Testis (tissue), 3 donors: ENCODE data around the gene ZNF236. TPM values are rescaled to one million over a fixed set of nuclear protein-coding genes. Genes with fewer than 3 reads are reported as not detected.

Experiments used
- DNase-seq: peaks from one replicate; pipeline ENCODE4 v3.0.0-alpha.2; 2019
- H3K27ac ChIP-seq, 2 donors: fragments of 200-600 bp; sonication (generic); one replicate each; pipeline ENCODE4 v1.5.1; 2019
- H3K27me3 ChIP-seq: fragments of 200-600 bp; sonication (generic); one replicate; pipeline ENCODE4 v1.5.1; 2019
- H3K36me3 ChIP-seq: fragments of 200-600 bp; sonication (generic); one replicate; pipeline ENCODE4 v1.5.1; 2017; ENCODE audit warnings: low read depth; ENCODE audit errors: missing control alignments
- H3K4me1 ChIP-seq: fragments of 200-600 bp; sonication (generic); one replicate; pipeline ENCODE4 v1.5.1; 2019
- H3K4me3 ChIP-seq, 2 donors: fragments of 200-600 bp; sonication (generic); one replicate each; pipeline ENCODE4 v1.5.1; 2017 to 2019
- H3K9me3 ChIP-seq: fragments of 200-600 bp; sonication (generic); one replicate; pipeline ENCODE4 v1.5.1; 2017
- POLR2A ChIP-seq: fragments of 450-650 bp; IDR thresholded peaks from one replicate; pipeline ENCODE4 v1.6.1; 2017; ENCODE audit warnings: antibody characterized with exemption, mild to moderate bottlenecking, moderate library complexity
- WGBS, 2 donors: methylation state at CpG; one replicate each; pipeline ENCODE4 v1.1.5; 2018; 5-methylcytosine and 5-hydroxymethylcytosine counted together
- intact Hi-C: fragments of 100-400 bp; cut with DNase I; formaldehyde crosslinking; loops from one replicate; pipeline ENCODE4 v1.15.1; 2023; ENCODE audit warnings: low total_unique reads
- polyA plus RNA-seq: library from polyadenylated mRNA; stranded (reverse); fragments of 350-450 nt; fragmentation: Illumina TruSeq; extraction: RNeasy Lipid Tissue Mini Kit (QIAGEN cat#74804); gene quantifications from one replicate; pipeline ENCODE4 v1.2.3, GENCODE V29; 2014; ENCODE audit warnings: low read depth, low replicate concordance; ENCODE audit not compliant: insufficient read depth
- total RNA-seq, 2 donors: library from RNA; depleted of rRNA; stranded (reverse); fragments of >200 nt; gene quantifications; one replicate each; pipeline ENCODE4 v1.2.3, GENCODE V29; 2016
- TF ChIP-seq, protein P1 (sequence below), 3 experiments: fragments of 450-650 bp in 2 of 3; fragments of 200-600 bp in 1 of 3; sonication (generic) in 1 of 3; IDR thresholded peaks; one replicate each; pipeline ENCODE4 v1.5.1; 2016 to 2019; ENCODE audit warnings: antibody characterized with exemption in 3 of 3, mild to moderate bottlenecking in 2 of 3, moderate library complexity in 1 of 3

Gene ZNF236
- total and polyA plus RNA-seq, 3 donors from 2014 or later, result 19.5 to 58.2 (median 53.9) TPM

DNA sequence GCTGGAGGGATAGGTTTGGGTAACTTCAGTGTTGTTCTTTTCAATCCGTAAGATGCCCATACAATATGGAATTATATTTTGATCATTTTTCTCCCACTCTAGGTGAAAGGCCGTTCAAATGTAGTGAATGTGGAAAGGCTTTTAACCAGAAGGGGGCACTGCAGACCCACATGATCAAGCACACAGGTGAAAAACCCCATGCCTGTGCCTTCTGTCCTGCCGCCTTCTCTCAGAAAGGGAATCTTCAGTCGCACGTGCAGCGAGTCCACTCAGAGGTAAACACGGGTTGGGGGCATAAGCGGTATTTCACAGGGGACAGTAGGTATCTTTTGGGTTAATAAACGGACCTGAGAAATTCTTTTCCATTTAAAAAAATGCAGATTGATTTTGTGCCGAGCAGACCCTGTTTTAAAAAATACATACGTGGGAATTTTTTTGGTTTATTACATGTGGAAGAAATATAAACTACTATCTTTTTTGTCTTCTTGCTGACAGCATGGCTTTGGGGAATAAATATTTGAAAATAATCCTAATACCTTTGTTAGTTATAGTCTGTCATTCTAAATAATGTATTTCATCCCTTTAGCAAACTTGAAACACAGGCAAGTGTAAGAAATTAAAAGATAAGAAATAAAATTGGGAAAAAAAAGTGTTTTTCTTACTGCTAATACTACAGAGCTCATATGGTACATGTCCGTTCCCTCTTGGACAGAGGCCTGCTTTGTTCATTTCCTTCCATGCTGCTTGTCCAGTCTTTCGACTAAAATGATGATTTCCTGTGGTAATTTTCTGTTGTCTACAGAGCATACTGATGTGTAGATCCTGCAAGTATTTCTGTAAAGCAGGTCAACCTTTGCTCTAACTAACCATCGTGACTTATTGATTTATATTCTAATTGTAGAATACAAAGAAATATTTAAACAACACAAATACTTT lies 53.3 kb downstream of the ZNF236 start:
- H3K4me1 ChIP-seq, result no peaks in the 10 kb centered on the region
- H3K36me3 ChIP-seq, result no peaks in the 10 kb centered on the region
- DNase-seq, result peak; percentile 67
- no peak for TF ChIP-seq POLR2A
- TF ChIP-seq, protein P1, sequence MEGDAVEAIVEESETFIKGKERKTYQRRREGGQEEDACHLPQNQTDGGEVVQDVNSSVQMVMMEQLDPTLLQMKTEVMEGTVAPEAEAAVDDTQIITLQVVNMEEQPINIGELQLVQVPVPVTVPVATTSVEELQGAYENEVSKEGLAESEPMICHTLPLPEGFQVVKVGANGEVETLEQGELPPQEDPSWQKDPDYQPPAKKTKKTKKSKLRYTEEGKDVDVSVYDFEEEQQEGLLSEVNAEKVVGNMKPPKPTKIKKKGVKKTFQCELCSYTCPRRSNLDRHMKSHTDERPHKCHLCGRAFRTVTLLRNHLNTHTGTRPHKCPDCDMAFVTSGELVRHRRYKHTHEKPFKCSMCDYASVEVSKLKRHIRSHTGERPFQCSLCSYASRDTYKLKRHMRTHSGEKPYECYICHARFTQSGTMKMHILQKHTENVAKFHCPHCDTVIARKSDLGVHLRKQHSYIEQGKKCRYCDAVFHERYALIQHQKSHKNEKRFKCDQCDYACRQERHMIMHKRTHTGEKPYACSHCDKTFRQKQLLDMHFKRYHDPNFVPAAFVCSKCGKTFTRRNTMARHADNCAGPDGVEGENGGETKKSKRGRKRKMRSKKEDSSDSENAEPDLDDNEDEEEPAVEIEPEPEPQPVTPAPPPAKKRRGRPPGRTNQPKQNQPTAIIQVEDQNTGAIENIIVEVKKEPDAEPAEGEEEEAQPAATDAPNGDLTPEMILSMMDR (IDR thresholded peaks at IDR 0.05), result peak in 2 of 3 experiments; percentile 47 to 54
- no peaks in the 10 kb centered on the region for H3K9me3 ChIP-seq
- intact Hi-C loops, result loop anchor here (10.0 kb wide), 1 partner anchor 71 kb away; no protein-coding TSS in a partner anchor
- no peaks in the 10 kb centered on the region for H3K27me3 ChIP-seq
- H3K27ac ChIP-seq, result no peak overlapping the region
- no peak overlapping the region for H3K4me3 ChIP-seq
- 78% methylated on average over 14 of the region's 14 CpGs for WGBS, 2 donors

DNA sequence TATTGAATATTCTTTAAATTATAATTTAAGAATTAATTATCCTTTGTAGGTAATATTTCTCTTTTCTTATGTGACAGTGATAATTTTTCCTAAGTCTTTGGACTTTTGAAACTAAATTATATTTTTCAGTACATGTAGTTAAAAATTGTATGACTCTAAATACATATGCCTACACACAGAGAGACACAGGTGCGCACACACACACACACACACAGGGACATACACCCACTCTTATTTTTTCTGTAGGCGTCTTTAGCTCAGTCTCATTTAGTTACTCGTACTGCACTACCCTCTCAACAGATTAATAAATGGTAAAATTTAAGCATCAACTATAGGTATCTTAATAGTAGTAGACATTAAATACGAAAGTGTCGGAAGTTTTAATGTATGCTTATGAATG lies 56.1 kb downstream of the ZNF236 start:
- Histone ChIP-seq H3K4me3 (no peak overlapping the region), H3K4me1 (no peaks in the 10 kb centered on the region), H3K36me3 (no peaks in the 10 kb centered on the region), H3K27me3 (no peaks in the 10 kb centered on the region), H3K27ac (no peak overlapping the region), H3K9me3 (no peaks in the 10 kb centered on the region)
- intact Hi-C loops, result loop anchor here (10.0 kb wide), 1 partner anchor 74 kb away; no protein-coding TSS in a partner anchor
- no peak for TF ChIP-seq POLR2A
- TF ChIP-seq, protein P1 (IDR thresholded peaks at IDR 0.05), result no peak
- no peak for DNase-seq
- WGBS, 2 donors, result 85 to 94% methylated on average over 5 of the region's 5 CpGs

- Histone ChIP-seq H3K27ac (no peak overlapping the region), H3K4me1 (peaks cover 3% of the 10 kb centered on the region), H3K4me3 (no peak overlapping the region), H3K9me3 (no peaks in the 10 kb centered on the region), H3K27me3 (no peaks in the 10 kb centered on the region), H3K36me3 (no peaks in the 10 kb centered on the region)
- no peak for TF ChIP-seq POLR2A
- TF ChIP-seq, protein P1 (IDR thresholded peaks at IDR 0.05), result no peak
- DNase-seq, result no peak
- 95 to 97% methylated on average over 17 of the region's 17 CpGs for WGBS, 2 donors
- intact Hi-C loops, result no loop called here
These were observed 57.7 kb downstream of the ZNF236 start for GRCh38 chr18:76880026-76880425.

DNA sequence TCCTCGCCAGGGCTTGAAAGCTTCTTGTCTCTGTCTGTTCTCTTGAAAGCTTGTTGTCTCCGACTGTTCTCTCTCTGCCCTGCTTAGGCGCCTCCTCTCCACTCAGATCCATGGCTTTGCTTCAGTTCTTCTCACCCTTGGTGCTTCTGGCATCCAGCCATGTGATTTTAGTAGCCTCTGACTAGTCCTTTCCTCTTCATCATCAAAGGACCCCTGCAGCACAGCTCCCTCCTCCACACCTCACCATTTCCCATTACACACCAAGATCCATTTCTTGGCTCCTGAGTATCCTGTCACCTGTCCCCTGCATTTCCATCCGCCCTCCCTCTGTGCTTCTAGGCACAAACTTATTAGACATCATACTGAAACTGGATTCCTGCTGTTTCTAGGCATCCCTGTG lies 59.4 kb downstream of the ZNF236 start:
- H3K4me3 ChIP-seq, result no peak overlapping the region
- H3K36me3 ChIP-seq, result no peaks in the 10 kb centered on the region
- no peaks in the 10 kb centered on the region for H3K27me3 ChIP-seq
- peaks cover 3% of the 10 kb centered on the region for H3K4me1 ChIP-seq
- H3K27ac ChIP-seq, result no peak overlapping the region
- 88 to 96% methylated on average over 4 of the region's 4 CpGs for WGBS, 2 donors
- intact Hi-C loops, result no loop called here
- no peak for TF ChIP-seq POLR2A
- TF ChIP-seq, protein P1 (IDR thresholded peaks at IDR 0.05), result no peak
- H3K9me3 ChIP-seq, result no peaks in the 10 kb centered on the region
- no peak for DNase-seq
